Stimulated activated CD8-positive, alpha-beta memory T cell treated with anti-CD3 and anti-CD28 coated beads, Interleukin-4, amount 100 ng/mL, for 1 hour (primary cell): Measurements from ENCODE around the gene PHC2.

ENCODE experiments used
- DNase-seq, 2 donors: peaks; one replicate each; pipeline ENCODE4 v3.0.0-alpha.2; 2020; ENCODE audit warnings: low read depth in 2 of 2, low spot score in 1 of 2

The PHC2 gene

GRCh38 chr1:33424205-33424604, 6.7 kb downstream of the PHC2 start:
- no peak for DNase-seq

GRCh38 chr1:33420870-33421775, 9.8 kb downstream of the PHC2 start:
- DNase-seq = no peak

DNA sequence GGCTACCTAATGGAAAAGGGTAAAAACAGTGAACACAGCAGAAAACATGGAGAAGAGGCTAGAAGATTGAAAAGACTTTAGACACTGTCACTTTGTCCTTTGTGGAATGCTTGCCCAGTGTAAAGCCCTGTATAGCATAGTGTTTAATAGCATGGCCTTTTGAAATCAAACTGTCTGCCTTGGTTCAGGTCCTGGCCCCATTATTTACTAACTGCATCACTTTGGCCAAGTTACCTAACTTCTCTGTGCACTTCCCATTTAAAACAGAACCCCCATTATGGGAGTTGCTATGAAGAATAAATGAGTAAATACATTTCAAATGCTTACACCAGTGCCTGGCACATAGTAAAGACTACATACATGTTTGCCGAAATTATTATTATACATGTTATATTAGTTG, 12.1 kb downstream of the PHC2 start:
- no peak for DNase-seq

- DNase-seq = no peak
Measured at GRCh38 chr1:33414879-33415278, 16.0 kb downstream of the PHC2 start.

DNA sequence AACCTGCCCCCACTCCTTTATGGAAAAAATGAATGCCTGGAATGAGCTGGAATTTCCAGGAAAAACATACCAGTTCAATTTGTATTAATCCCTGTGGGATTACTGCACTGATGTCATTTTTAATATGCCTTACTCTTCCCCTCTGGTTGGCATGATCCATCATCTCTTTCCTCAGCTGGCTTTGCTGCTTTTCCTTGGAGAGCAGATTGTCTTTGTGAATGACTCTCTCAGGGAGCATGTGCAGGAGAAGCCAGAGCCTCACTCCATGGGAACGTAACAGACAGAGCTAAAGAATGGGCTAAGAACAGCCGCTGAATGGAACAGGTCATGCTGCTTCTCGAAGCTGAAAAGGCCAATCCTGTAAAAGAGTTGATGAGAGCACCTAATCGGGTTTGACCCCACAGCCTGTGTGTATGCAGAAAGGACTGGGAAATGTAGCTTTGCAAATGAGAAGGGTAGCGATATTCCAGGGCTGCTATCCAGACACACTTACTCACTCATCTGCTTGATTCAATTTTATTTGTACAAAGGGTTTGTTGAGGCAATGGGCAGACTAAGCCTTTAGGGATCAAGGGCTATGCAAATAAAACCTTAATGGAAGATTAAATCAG, 20.7 kb downstream of the PHC2 start:
- DNase-seq = no peak

DNA sequence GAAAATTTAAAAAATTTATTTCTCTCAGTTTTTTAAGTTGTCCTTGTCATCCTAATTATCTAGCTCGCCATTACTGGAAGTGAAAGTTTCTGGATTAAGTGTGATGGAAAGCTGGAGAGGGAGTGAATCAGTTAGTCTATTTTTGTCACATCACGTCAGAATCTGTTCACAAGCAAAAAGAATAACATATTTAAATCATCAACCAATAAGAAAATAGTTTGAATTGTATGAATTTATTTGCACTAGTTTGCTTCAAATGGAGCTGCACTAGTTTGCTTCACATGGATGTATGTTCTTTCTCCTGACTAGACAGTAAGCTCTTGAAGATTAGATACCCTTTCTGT, 22.8 kb downstream of the PHC2 start:
- no peak for DNase-seq

DNA sequence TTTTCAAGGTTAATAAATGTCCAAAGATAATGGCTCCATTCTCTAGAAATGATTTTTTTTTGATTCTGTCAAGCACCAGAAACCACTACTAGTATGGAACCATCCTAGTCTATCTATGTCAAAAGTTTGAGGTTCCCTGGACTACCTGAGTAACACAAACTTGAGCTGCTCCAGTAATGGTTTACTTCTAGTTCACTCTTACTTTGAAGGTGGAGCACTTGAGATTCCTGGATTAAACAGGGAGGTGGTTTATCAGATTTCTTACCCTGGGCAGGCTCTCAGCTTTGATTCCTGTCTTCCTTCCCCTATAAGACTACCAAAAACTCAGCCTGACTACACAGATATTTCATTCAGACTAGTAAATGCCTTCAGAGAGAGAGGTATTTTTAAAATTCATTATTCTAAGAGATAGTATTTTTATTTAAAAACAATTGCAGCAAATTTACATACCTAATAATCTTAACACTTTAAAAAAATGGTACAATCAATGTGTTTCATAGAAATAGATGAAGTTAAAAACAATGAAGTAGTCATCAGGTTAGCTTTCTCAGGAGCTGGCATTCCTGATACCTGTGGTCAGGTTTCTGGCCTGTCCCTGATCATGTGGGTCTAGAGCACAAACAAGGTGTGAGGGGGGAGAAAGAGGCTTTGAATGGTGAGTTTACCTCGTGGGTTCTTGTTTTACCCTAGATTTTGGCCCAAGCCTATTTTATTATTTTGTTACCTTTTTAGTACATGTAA, 23.4 kb downstream of the PHC2 start:
- DNase-seq = no peak

DNA sequence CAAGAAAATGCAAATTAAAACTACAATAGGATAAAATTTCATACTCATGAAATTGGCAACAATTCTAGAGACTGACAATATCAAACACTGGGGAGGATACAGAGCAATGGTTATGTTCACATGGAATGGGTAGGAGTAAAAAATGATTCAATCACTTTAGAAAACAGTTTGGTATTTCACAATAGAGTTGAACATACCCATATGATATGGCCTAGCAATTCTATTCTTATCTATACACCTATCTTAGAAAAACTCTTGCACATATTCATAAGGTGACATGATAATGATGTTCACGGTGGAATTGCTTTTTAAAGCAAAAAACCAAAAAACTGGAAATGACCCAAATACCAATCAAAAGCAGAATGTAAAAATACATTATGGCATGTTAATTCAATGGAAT, 28.7 kb downstream of the PHC2 start:
- DNase-seq = no peak

DNA sequence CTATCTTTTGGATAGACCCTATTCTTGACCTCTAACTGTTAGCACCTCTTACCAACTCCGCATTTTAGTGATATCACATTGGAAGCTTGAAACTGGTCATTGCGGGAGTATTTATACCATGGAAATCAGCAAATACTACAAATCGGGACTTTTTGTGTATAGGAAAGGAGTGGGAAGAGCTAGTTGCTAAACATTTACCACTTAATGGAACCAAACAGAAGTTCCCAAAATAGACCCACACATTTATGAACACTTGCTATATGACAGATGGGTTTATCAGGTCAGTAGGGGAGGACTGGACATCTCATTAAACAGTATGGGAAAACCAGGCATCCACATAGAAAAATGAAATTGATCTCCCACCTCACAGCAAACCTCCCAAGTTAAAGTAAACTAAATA, 29.4 kb downstream of the PHC2 start:
- DNase-seq = no peak

DNA sequence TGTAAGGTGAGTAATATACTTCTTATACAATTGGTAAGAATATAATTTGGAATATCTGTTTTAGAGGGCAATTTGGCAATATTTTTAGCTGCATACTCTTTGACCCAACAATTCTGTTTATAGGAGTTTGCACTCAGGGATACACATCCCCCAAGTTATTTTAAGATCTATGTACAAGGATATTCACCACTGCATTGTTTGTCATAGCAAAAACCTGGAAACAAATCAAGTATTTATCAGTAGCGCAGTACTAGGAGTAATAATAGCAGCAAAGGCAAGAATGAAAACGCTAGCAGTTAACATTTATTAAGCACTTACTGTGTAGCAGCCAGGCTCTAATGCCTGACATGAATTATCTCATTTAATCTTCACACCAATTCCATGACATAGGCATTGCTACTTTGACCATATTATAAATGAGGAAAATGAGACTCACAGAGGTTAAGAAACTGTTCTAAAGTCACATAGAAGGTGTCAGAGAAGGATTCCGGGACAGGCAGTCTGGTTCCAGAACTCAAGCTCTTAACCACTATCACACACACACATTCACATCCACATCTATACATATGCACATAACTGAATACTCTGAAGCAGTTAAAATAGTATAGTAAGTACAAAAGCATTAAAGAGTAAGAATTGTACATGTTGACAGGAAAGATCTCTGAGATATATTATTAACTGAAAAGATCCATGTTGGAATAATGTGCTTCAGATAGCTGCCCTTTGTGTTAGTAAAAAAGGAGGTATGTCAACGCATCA, 30.6 kb downstream of the PHC2 start:
- no peak for DNase-seq

- no peak for DNase-seq
Measured at GRCh38 chr1:33399375-33399774, 31.5 kb downstream of the PHC2 start.

- no peak for DNase-seq
Measured at GRCh38 chr1:33397994-33398393, 32.9 kb downstream of the PHC2 start.

GRCh38 chr1:33397125-33397506, 33.8 kb downstream of the PHC2 start:
- no peak for DNase-seq

DNA sequence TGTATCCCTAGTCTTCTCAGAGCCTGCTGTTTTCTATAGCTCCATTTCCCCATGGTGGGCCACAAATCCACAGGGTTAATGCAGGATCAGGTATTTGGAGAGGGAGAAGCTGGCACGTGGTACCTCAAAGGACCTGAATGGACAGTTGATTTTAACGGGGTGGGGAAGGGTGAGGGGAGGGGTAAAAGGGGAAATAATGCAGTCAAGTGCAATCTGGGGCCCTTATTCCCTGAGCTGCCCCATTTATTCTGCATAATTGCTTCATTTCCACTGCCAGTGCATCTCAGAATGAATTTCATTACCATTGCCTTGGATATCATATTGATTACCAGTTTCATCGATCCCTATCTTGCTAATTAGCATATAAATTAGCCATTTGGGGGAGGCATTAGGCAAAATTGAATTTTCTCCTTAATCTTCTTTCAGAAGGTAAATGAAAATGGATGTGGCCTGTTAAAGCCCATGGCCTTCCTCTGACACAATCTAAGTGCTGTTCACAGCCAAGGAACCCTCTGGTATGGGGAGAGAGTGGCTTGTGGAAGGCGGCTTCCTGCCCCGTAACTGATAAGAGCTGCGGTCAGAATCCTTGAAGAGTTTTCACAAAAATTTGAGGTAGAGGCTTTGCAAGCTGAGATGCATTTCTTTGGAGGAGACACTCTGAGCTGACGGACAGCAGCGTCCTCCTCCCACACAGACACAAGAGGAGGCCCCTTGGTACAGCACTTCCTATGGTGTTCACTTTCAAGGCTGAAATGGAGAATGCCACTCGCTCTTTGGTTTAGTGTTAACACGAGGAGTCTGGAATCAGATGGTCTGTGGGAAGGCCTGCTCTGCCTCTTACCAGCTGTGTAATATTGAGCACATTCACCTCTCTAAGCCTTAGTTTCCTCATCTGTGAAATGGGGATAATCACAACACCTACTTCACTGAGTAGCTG, 34.4 kb downstream of the PHC2 start:
- no peak for DNase-seq

DNA sequence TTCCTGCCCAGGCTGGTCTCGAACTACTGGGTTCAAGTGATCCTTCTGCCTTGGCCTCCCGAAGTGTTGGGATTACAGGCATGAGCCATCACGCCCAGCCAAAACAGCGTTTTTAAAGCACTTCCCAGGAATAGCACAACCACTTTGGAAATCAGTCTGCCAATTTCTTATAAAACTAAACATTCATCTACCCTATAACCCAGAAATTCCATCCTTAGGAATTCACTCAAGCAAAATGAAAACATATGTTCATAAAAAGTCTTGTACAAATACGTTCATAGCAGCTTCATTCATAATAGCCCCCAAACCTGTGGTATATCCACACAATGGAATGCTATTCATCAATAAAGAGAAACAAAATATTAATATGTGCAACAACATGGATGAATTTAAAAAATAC, 36.1 kb downstream of the PHC2 start:
- DNase-seq = no peak

GRCh38 chr1:33393991-33394390, 36.9 kb downstream of the PHC2 start:
- no peak for DNase-seq

DNA sequence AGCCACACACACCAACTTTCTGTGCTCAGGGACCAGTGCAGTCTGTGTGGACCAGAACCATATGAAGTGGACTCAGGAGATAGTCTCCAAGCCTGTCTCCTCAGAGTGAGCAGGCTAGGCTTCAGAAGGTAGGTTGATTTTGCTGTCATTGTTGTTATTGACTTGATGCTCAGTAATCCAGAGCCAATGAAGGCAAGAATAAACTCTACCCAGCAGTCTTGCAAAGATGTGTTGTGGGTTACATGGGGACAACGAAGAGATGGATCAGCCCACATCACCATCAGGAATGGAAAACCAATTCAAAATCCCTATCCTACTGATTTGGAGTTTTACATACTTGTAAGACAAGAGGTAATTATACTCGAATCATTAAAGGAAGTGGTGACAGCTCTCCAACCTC, 37.4 kb downstream of the PHC2 start:
- no peak for DNase-seq

DNA sequence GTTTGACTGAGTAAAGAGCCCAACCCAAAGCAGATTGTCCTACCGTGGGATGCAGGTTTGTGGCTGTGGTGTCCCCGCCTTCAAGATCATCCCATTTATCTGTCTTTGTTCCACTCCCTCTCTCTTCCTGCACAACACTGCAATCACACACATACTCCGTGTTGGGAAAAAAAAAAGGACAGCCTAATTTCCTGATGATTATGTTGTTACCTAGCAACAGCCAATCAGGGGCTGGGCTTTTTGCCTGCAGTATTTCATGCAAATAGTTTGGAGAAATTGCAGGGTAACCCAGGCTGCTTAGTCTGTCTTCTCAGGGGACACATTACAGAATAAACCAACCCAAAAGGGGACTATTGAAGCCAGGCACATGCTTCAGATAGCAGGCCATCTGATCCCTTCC, 38.3 kb downstream of the PHC2 start:
- no peak for DNase-seq

DNA sequence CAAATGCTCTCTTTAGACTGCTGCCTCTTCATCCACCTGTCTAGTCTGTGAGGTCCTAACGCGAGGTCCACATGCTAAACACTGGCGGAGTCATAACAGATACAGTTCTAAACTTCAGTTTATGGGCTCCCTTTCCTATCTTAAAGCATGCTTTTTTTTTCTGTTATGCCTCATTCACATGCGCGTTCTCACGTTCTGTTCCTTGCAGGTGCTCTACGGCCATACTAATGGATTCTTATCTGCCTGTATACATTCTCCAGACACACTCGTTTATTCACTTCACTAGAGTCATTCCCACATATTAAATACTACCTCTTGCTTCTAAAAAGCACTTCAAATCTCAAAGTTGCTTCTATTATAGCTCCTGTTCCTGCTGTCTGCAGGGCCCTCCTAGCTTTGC, 38.7 kb downstream of the PHC2 start:
- no peak for DNase-seq

GRCh38 chr1:33391343-33392078, 39.4 kb downstream of the PHC2 start:
- DNase-seq = no peak
